Retinal pigment epithelial cell (primary cell): Measurements from ENCODE around the gene CACNA2D3.

Experiments used
- DNase-seq: peaks from one replicate; pipeline ENCODE4 v3.0.0-alpha.2; 2010; ENCODE audit warnings: low read depth
- H3K4me3 ChIP-seq: 2 replicates; pipeline ENCODE4 v1.5.1; 2011; ENCODE audit warnings: mild to moderate bottlenecking, low read length, control low read depth, moderate library complexity
- CTCF ChIP-seq: conservative IDR thresholded peaks from 2 replicates; pipeline ENCODE4 v1.5.1; 2011; ENCODE audit warnings: low read depth, low read length, control low read depth, inconsistent platforms

CACNA2D3 gene

GRCh38 chr3:54608041-54608440, 485.7 kb downstream of the CACNA2D3 start:
- no peak for TF ChIP-seq CTCF
- H3K4me3 ChIP-seq: no peak overlapping the region

GRCh38 chr3:54619053-54619452, 496.7 kb downstream of the CACNA2D3 start:
- TF ChIP-seq CTCF: no peak
- no peak for DNase-seq
- no peak overlapping the region for H3K4me3 ChIP-seq

More at GRCh38 chr3:54608041-54608440, 485.7 kb downstream of the CACNA2D3 start:
- no peak for DNase-seq

- DNase-seq: no peak
- H3K4me3 ChIP-seq: no peak overlapping the region
- TF ChIP-seq CTCF: no peak
Observed at GRCh38 chr3:54619531-54619930, 497.2 kb downstream of the CACNA2D3 start.

GRCh38 chr3:54621184-54621583, 498.8 kb downstream of the CACNA2D3 start:
- no peak overlapping the region for H3K4me3 ChIP-seq
- DNase-seq: no peak
- TF ChIP-seq CTCF: no peak

- TF ChIP-seq CTCF: no peak
- no peak for DNase-seq
- H3K4me3 ChIP-seq: no peak overlapping the region
Observed at GRCh38 chr3:54622678-54623077, 500.3 kb downstream of the CACNA2D3 start.

- TF ChIP-seq CTCF: no peak
- no peak for DNase-seq
- no peak overlapping the region for H3K4me3 ChIP-seq
Observed at GRCh38 chr3:54625805-54626787, 503.7 kb downstream of the CACNA2D3 start.

- DNase-seq: no peak
- TF ChIP-seq CTCF: no peak
- no peak overlapping the region for H3K4me3 ChIP-seq
Observed at GRCh38 chr3:54628888-54629441, 506.6 kb downstream of the CACNA2D3 start.
